GM21390 (cell line): ENCODE measurements around the gene PANK4.
"Not testable (repeated sequence)": the region's sequence is repeated elsewhere in the genome, so short reads cannot be mapped to it uniquely, and the experiment has no call there.

Experiments
- ATAC-seq: cut with Tn5 transposase; IDR thresholded peaks from one replicate; pipeline ENCODE4 v1.9.1; 2021; ENCODE audit not compliant: unreplicated experiment

The PANK4 gene

DNA sequence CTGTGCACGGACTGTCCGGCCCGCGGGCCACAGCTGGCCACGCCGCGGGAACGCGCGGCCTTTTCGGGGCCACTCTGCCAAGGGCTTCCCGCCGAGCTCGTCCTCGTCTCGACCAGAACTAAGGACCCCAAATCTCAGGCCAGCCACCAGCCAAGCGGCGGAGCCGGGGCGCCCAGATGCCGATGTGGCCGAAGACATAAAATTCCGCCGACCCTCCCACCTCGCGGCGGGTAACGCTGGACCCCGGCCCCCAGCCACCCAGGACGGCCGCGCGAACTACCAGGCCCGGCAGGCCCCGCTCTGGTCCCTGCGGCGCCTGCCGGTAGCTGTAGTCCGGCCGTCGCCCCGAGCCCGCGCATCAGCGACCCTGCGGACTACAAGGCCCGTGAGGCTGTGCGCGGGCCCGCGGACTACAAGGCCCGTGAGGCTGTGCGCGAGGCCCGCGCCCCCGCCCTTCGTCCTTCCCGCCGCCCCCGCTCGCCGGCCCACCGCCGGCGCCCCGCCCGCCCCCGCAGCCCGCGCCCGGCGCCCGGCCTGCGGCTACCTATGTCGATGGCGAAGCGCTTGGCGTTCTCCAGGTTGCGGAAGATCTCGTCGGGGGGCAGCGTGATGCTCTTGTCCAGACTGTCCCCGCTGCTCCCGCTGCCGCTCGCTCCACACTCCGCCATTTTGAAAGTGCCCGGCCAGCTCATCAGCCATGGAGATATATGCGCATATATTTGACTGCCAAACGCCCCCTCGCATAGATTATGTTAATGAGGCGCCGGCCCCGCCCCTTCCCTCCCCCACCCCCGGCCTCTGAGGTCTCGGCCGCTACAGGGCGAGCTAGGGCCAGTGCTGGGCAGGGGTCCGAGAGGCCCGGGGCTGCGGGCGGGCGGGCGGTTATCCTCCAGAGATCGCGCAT is at the start of gene PANK4:
Gene PANK4 (minus strand): TSS at position 677 of the 904 bp plus-strand sequence. CDS start 9 bp downstream, at position 668.
- ATAC-seq: peak; percentile 85

DNA sequence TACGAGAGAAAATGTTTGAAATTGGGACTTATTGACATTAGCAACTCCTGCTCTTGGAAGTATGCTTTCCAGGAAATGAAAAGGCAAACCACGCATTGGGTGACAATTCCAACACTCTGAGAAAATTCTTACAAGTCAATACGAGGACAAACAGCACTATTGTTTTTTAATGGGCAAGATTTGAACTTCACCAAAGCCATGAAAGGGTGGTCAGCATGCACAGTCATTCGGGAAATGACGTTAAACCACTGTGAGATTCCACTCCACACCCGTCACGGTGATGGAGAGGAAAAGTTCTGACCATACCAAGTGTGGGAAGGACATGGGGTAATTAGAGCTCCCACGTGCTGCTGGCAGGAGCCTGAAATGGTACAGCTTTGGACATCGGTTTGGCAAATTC is 48.0 kb upstream of the PANK4 start:
- ATAC-seq: no peak

DNA sequence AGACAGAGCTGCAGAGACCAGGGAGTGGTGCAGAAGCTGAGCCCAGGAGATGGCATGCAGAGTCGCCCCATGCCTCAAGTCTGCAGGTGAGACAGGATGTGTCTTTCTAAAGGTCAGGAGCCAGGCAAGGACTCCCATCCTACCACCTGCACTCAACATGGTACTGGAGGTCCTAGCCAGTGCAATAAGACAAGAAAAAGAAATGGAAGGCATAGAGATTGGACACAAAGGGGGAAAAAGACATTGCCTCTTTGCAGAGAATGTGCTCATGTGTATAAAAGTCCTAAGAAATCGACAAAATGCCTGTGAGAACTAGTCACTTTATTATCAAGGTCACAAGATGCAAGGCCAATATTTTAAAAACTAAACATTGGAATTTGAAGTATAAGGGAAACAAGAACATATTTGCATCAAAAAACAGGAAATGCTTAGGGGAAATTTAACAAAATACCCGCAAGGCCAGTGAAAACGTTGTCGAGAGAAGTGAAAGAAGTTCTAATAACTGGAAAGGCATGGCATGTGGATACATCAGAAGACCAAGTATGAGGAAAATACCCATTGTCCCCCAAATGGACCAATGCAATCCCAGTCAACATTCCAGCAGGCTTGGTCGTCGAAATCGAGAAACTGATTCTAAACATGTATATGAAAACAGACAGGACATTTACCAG is 47.0 kb upstream of the PANK4 start:
- no peak for ATAC-seq

DNA sequence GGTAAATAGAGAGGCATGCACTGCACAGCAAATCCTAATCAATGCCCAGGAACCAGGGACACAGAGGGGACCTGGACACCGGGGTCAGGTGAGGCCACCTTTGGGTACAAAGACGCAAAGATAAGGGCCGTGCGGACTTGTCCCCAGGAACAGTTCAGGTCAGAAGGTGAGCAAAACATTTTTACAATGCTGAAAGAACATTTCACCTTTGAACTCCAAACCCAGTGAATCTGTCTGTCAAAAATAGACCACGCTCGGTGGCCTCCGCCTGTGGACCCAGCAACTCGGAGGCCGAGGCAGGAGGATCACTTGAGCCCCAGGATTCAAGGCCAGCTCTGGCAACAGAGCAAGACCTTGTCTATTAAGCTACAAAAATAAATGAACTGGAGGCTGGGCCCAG is 45.0 kb upstream of the PANK4 start:
- no peak for ATAC-seq

DNA sequence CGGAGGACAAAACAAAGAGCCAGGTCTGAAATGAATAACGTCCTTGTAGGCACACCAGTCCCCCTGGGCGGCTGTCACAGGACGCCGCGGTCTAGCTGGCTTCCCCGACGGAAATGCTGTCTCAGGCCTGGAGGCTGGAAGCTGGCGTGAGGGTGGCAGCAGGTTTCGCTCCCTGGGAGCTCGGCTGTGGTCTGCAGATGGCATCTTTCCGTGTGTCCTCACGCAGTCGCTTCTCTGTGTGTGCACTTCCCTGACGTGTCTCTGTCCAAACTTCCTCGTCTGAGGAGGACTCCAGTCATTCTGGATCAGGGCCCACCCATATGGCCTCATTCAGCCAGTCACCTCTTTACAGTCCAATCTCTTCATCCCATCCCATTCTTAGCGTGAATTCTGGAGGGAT is 43.9 kb upstream of the PANK4 start:
- no peak for ATAC-seq

DNA sequence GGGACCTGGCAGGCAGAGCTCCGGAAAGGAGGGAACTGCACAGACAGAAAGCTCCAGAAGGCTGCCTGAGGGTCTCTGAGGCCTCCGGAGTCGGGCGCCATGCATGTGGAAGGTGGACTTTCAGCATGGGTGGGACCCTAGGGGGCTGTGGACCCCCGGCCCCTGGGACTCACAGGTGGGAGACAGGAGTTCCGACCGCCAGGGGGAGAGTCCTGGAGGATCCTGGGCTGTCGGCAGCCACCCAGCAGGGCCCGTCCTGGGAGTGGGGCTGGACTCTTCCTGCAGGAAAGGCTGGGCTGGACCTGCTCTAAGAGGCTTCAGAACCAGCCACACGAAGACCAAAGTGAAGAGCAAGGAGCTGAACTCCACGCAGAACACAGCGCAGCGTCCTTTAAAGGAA is 43.3 kb upstream of the PANK4 start:
- ATAC-seq: not testable (repeated sequence)

DNA sequence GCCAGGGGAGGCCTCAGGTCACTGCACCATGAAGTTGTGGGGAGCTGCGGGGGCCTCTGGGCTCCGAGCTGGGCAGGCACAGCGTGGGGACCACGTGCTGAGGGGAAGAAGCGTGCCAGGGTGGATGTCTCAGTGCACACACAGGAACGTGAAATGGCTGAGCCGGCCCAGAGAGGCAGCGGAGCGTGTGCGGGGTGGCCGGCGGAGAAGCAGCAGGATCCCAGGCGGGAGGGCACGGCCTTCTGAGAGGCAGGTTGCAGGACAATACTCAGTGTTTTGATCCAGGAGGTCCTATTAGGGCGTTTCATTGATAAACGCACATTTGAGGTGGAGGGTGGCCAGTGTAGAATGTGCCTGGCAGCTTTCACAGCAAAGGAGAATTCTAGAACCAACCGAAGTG is 42.7 kb upstream of the PANK4 start:
- ATAC-seq: no peak

DNA sequence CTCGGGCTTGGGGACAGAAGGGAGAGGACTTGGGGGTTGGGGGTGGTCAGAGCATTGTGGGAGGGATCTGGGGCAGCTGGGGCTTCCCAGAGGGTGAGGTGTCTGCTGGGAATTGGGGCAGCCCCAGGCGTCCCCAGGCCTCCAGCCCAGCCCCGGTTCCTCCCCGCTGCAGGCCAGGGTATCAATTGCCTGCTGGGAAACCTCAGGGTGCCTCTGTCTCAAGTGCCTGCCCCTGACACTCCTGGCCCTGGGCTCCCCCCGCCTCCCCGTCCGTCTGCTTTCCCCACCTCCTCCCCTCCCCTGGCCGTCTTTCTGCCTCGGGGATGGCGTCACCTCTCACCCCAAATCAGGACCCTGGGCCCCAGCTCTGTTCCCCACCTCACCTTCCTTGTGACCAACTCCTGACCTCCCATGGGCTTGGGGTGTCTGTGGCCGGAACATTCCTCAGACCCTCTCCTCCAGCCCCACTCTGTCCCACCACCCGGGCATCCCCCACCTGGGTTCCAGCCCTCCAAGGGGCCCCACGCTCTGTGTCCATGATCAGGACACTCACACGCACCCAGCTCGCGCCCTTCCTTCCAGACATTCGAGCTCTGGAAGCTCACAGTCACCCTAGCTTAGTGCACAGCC is 41.9 kb upstream of the PANK4 start:
- not testable (repeated sequence) for ATAC-seq

DNA sequence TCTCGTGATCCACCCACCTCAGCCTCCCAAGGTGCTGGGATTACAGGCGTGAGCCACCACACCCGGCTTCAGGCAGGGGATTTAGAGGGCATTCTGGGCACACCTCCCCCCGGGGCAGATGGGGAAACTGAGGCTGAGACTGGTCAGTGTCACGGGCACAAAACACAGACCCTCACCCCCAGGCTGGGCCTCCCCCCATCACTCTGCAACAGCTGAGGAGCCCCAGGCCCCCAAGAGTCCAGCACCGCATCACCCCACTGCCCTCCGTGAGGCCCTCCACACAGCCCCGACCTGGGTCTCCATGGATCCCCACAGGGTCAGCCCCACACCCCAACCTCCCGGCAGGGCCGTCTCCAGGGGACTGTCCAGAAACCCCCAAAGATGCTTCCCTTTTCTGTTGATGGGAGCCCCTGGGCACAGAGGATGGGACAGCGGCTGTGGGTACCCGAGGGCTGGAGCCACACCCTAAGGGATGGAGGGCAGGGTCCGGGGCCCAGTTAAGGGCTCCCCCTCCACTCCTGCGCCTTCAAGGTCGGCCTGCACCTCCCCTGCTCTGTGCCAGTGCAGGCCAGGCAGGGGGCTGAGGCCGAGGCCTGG is 40.8 kb upstream of the PANK4 start:
- ATAC-seq: no peak

DNA sequence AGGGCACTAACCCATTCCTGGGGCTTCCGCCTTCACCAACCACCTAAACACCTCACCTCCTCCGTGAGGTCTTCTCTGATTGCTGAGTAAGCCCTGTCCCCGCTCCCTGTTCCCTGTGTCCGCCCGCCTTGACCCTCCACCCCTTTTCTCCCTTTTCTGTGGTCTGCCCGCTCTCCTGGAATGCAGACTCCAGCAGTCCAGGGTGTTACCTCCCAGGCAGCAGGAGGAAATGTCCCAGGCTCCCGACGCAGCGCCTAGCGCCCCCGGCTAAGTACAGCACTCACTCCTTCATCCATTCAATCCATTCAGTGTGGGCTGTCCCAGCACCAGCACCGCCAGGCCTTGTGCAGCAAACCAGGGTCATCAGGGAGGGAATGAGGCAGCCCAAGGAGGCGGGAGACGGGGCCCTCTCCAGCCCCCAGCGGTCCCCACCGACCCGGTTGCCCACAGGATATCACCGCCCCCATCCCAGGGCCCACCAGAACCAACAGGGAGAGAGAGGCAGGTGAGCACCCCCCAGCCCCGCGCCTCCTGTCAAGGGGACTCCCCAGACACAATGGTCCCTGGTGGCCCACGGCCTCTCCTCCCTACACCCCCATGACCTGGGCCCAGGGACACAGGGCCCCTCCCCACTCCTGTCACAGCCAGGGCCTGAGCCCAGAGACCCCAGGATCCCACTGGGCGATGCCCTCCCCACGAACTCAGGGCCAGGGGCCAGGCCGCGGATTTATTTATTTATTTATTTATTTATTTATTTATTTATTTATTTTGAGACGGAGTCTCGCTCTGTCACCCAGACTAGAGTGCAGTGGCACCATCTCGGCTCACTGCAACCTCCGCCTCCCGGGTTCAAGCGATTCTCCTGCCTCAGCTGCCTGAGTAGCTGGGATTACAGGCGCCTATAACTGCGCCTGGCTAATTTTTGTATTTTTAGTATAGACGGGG is 40.0 kb upstream of the PANK4 start:
- ATAC-seq: no peak

DNA sequence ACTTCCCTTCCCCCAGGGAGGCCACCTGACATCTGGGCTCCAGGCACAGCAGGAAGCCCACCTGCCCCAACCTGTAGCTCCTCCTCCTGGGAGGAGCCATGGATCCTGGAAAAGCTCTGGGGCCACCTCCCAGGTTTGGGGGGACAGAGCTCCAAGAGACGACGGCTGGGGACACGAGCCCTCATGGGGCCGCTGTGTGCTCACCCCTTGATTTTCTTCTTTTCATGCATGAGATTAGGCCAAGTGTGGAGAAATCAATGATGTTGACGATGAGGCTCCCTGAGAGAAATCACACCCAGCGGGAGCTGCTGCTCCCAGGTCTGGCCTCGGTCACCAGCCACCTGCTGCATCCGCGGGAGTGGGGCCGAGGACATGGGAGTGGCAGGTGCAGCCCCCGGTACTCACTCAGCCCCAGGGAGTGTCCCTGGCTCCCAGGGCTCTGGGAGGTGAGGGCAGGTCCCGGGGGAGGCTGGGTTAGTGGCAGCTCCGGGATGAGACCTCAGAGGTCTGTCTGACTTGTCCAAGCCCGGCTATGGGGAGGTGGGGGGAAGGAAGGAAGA is 38.5 kb upstream of the PANK4 start:
- ATAC-seq: no peak

DNA sequence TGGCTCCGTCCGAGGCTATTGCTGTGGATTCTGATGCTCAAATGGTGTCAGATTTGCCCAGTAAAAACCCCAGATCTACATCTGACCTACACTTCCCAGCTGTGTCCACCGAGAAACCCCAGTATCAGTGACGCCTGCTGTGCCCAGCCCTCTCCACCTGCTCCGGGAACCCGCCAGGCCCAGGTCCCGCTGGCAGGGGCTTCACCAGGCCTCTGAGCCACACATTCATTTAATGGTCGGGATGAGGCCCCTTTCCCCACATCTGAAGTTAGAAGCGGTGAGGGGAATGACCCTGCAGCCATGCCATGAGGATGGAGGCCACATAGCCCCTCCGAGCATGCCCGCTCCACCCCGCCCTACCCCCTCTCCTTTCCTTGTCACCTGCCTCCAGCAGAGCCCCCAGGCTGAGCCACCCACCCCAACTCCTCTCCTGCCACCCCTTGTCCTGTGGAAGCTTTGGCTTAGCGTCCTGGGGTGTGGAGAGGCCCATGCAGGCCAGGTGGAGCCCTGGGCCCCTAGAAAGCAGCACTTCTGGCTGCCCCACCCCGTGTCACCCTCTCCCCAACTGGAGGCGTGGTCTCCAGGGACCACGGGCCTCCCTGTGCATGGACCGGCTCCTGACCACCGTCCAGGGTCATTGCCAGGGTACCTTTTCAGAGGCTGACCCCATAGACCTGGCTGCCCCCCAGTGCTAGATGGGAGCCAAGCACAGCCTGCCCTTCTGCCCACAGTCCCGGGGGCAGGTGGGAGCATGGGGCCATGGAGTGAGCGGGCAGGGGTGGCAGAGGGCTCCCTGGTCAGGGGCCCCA is 37.8 kb upstream of the PANK4 start:
- no peak for ATAC-seq

DNA sequence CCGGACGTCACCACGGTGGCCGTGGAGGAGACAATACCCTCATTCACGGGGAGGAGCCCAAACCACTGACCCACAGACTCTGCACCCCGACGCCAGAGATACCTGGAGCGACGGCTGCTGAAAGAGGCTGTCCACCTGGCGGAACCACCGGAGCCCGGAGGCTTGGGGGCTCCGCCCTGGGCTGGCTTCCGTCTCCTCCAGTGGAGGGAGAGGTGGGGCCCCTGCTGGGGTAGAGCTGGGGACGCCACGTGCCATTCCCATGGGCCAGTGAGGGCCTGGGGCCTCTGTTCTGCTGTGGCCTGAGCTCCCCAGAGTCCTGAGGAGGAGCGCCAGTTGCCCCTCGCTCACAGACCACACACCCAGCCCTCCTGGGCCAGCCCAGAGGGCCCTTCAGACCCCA is 36.8 kb upstream of the PANK4 start:
- no peak for ATAC-seq

DNA sequence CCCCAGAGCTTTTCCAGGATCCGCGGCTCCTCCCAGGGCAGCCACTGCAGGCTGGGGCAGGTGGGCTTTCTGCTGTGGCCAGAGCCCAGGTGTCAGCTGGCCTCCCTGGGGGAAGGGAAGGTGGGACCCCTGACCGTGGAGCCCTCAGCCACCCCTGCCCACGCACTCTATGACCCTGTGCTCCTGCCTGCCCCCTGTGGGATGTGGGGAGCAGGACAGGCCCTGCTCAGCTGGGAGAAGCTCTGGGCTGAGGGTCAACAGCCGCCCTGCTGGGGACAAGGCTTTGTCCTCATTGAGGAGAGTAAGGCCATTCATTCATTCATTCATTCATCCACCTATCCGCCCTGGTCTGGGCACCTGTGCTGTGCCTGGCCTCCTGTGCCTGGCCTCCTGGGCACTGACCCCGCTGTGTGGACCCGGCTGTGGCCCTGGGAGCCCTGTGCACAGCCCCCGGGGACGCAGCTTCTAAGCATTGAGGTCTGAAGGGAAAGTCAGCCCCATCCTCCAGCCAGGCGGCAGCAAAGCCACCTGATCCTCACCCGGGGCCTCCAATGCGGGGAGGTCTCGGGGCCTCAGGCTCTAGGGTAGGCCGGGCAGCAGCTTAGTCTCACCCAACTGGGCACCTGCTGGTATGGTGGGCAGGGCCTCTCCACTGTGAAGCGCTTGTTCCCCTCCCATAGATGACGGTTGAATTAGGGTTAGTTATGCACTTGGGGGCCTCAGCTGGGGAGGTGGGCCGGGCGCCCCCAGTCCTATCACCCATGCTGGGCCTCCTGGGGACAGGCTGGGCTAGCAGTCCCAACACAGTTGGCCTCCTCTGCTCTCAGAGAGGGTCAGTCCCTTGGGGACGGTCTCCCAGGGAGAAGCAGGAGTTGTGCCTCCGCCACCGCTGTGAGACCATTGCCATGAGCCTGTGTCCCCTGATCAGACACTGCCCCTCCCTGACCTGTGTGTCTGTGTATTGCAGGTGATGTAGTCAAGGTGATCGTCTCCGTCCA is 35.8 kb upstream of the PANK4 start:
- ATAC-seq: no peak

DNA sequence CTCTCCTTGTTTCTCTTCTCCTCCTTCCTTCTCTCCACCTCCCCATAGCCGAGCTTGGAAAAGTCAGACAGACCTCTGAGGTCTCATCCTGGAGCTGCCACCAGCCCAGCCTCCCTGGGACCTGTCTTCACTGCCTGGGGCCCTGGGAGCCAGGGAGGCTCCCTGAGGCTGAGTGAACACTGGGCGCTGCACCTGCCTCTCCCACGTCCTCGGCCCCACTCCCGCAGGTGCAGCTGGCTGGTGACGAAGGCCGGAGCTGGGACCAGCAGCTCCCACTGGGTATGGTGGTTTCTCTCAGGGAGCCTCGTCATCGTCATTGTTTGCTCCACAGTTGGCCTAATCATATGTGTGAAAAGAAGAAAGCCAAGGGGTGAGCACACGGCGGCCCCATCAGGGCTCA is 35.0 kb upstream of the PANK4 start:
- no peak for ATAC-seq

DNA sequence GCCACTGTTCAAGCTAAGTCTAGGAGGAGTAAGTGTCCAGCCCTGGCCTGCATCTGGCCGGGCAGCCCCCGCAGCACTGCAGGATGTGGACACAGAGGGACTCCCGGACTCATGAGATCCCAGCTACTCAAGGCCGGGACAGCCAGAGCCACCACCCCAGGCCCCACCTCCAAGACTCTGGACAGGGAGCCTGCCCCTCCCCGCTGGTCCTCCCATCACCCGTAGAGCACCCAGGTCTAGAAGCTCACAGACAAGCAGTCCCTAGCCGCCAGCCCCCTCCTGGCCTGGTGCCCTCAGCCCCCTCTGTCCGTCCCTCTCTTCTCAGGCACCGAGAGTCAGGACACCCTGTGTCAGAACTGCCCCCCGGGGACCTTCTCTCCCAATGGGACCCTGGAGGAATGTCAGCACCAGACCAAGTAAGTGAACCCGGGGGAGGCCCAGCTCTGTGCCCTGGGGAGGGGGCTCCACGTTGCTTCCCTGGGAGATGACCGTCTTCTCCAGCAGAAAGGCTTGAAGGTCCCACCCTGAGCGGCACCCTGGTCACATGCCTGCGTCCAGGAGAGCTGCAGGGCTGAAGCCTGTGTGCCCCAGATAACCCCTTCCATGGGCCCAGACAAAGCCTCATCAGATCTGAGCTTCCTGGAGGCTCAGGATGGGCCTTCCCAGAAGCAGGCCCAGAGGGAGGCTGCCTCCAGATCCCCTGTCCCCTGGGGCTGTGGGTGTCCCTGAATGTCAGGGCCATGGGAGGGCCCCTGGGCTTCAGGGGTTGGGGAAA is 34.1 kb upstream of the PANK4 start:
- ATAC-seq: no peak
